Measurements from ENCODE around the gene PGPEP1. TPM values are rescaled to one million over a fixed set of nuclear protein-coding genes. Genes with fewer than 3 reads are reported as not detected.
"Not testable (repeated sequence)": the region's sequence is repeated elsewhere in the genome, so short reads cannot be mapped to it uniquely, and the experiment has no call there.

Gene PGPEP1
- total RNA-seq, 1 experiment from 2014 or later: 27.9 TPM

- CTCF ChIA-PET: interaction anchor here (0.5 to 2.6 kb wide), 5 partner anchors 15 to 1240 kb away, joined by 3 to 48 read pairs (median 4); no protein-coding TSS in a partner anchor
- no peaks in the 10 kb centered on the region for H3K27me3 Mint-ChIP-seq (ENCODE audit: unreplicated experiment)
- peaks cover 31% of the 10 kb centered on the region for H3K4me1 Mint-ChIP-seq (ENCODE audit: low read depth, unreplicated experiment)
- peak overlapping the region; percentile 72 for H3K4me3 Mint-ChIP-seq (ENCODE audit: low read depth, unreplicated experiment)
- H3K36me3 Mint-ChIP-seq (ENCODE audit: insufficient read depth, unreplicated experiment): peaks cover 18% of the 10 kb centered on the region
- intact Hi-C loops (cut with micrococcal nuclease; ENCODE audit: unreplicated experiment): no loop called here
- no peaks in the 10 kb centered on the region for H3K9me3 Mint-ChIP-seq (ENCODE audit: low read depth, unreplicated experiment)
- peak overlapping the region; percentile 91 for H3K27ac Mint-ChIP-seq (ENCODE audit: unreplicated experiment)
- no TSS peak for BruUV-seq (replicated peaks)
- no peak for DNase-seq
- TF ChIP-seq CTCF (IDR thresholded peaks at IDR 0.05; ENCODE audit: unreplicated experiment): no peak
Observed at GRCh38 chr19:18320865-18321733, 19.3 kb upstream of the PGPEP1 start.

- peak overlapping the region; percentile 72 for H3K4me3 Mint-ChIP-seq (ENCODE audit: low read depth, unreplicated experiment)
- intact Hi-C loops (cut with micrococcal nuclease; ENCODE audit: unreplicated experiment): no loop called here
- peaks cover 31% of the 10 kb centered on the region for H3K4me1 Mint-ChIP-seq (ENCODE audit: low read depth, unreplicated experiment)
- CTCF ChIA-PET: interaction anchor here (0.9 to 2.6 kb wide), 4 partner anchors 15 to 43 kb away, joined by 4 to 48 read pairs (median 10); partner anchors contain the start of gene JUND
- H3K36me3 Mint-ChIP-seq (ENCODE audit: insufficient read depth, unreplicated experiment): peaks cover 18% of the 10 kb centered on the region
- H3K27me3 Mint-ChIP-seq (ENCODE audit: unreplicated experiment): no peaks in the 10 kb centered on the region
- peak overlapping the region; percentile 91 for H3K27ac Mint-ChIP-seq (ENCODE audit: unreplicated experiment)
- no peak for TF ChIP-seq CTCF (IDR thresholded peaks at IDR 0.05; ENCODE audit: unreplicated experiment)
- DNase-seq: no peak
- no TSS peak for BruUV-seq (replicated peaks)
- no peaks in the 10 kb centered on the region for H3K9me3 Mint-ChIP-seq (ENCODE audit: low read depth, unreplicated experiment)
Observed at GRCh38 chr19:18321734-18322102, 18.7 kb upstream of the PGPEP1 start.

DNA sequence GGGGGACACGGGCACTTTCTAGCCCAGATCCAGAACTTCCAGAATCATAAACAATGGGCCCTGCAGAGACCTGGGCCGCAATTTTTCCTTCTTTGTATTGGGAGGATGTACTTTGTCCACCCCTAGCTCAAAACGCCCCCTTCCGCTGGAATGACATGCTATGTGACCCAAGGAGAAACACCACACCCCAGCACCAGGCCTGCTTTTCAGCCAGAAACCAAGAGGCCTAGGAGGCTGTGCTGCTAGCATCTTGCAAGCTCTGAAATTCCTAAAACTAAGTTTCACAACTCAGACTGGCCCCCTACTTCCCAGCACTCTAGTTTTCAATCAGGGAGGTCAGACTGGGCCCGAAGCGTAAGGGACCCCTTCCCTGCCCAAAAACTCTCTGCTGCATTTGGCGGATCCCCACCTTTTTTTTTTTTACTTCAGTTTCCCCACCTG, 18.1 kb upstream of the PGPEP1 start:
- intact Hi-C loops (cut with micrococcal nuclease; ENCODE audit: unreplicated experiment): no loop called here
- Mint-ChIP-seq H3K27ac (ENCODE audit: unreplicated experiment) (peak overlapping the region; percentile 91), H3K4me1 (ENCODE audit: low read depth, unreplicated experiment) (peaks cover 31% of the 10 kb centered on the region), H3K27me3 (ENCODE audit: unreplicated experiment) (no peaks in the 10 kb centered on the region), H3K9me3 (ENCODE audit: low read depth, unreplicated experiment) (no peaks in the 10 kb centered on the region), H3K36me3 (ENCODE audit: insufficient read depth, unreplicated experiment) (peaks cover 18% of the 10 kb centered on the region), H3K4me3 (ENCODE audit: low read depth, unreplicated experiment) (peak overlapping the region; percentile 72)
- peak; percentile 57 for DNase-seq
- CTCF ChIA-PET: interaction anchor here (0.6 to 2.6 kb wide), 7 partner anchors 14 to 471 kb away, joined by 3 to 48 read pairs (median 5); partner anchors contain the start of gene JUND
- no peak for TF ChIP-seq CTCF (IDR thresholded peaks at IDR 0.05; ENCODE audit: unreplicated experiment)
- BruUV-seq (replicated peaks): TSS peak; percentile 62

DNA sequence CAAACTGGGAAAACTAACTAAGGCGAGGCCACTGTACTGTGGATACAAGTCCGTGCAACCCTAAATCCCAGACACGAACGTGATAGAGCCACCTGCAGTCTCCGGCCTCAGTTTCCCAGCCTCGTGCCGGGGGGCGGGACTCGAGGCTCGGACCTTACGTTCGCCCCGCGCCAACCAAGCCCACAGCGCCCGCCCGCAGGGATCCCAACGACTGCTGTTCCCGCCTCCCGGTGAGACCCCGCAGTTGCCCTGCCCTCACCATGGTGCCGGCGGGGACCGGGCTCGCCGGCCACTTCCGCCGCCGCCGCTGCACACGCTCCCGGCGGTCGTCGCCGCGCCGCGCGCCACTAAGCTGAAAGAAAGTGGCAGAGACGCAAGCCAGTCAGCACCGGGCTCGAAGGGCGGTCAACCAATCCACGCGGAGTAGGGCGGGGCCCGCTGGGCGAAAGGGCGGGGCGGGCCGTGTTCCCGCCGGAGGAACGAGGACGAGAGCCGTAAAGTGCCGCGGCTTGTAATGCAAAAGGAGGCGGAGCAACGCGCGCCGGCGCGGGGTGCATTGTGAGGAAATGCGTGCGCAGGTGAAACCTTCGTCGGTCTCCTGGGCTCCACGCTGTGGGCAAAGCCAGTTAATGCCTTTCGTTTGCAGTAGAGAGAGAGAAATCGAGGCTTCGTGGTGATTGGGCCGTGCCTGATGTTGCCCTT, 17.5 kb upstream of the PGPEP1 start, which contains the start of gene LSM4:
Gene LSM4 (minus strand): TSS at position 318 of the 702 bp plus-strand sequence. CDS start 56 bp downstream, at position 262.
- peak within 1 kb of the TSS; percentile 72 for H3K4me3 Mint-ChIP-seq (ENCODE audit: low read depth, unreplicated experiment)
- peak; percentile 95 for DNase-seq
- intact Hi-C loops (cut with micrococcal nuclease; ENCODE audit: unreplicated experiment): loop anchor here (1.0 kb wide), 1 partner anchor 44 kb away; no protein-coding TSS in a partner anchor
- peak within 1 kb of the TSS; percentile 91 for H3K27ac Mint-ChIP-seq (ENCODE audit: unreplicated experiment)
- TF ChIP-seq CTCF (IDR thresholded peaks at IDR 0.05; ENCODE audit: unreplicated experiment): no peak
- H3K36me3 Mint-ChIP-seq (ENCODE audit: insufficient read depth, unreplicated experiment): peaks cover 18% of the 10 kb centered on the region
- H3K9me3 Mint-ChIP-seq (ENCODE audit: low read depth, unreplicated experiment): no peaks in the 10 kb centered on the region
- no TSS peak for BruUV-seq (replicated peaks)
- CTCF ChIA-PET: interaction anchor here (0.6 to 2.6 kb wide), 6 partner anchors 18 to 472 kb away, joined by 3 to 48 read pairs (median 6); partner anchors contain the start of gene JUND
- peaks cover 31% of the 10 kb centered on the region for H3K4me1 Mint-ChIP-seq (ENCODE audit: low read depth, unreplicated experiment)
- no peaks in the 10 kb centered on the region for H3K27me3 Mint-ChIP-seq (ENCODE audit: unreplicated experiment)

DNA sequence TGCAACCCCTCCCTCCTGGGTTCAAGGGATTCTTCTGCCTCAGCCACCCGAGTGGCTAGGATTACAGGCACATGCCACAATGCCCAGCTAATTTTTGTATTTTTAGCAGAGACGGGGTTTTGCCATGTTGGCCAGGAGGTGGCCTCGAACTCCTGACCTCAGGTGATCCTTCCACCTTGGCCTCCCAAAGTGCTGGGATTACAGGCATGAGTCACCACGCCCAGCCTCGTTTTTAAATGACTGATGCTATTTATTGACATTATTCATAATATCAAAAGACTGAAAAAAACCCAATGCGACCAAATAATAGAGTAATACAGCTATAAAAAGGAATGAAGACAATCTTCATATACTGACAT, 16.0 kb upstream of the PGPEP1 start:
- intact Hi-C loops (cut with micrococcal nuclease; ENCODE audit: unreplicated experiment); H3K9me3 Mint-ChIP-seq (ENCODE audit: low read depth, unreplicated experiment); H3K4me3 Mint-ChIP-seq (ENCODE audit: low read depth, unreplicated experiment); CTCF ChIA-PET; H3K27me3 Mint-ChIP-seq (ENCODE audit: unreplicated experiment); BruUV-seq (replicated peaks); H3K27ac Mint-ChIP-seq (ENCODE audit: unreplicated experiment); DNase-seq: not testable (repeated sequence)
- peaks cover 23% of the 10 kb centered on the region for H3K36me3 Mint-ChIP-seq (ENCODE audit: insufficient read depth, unreplicated experiment)
- H3K4me1 Mint-ChIP-seq (ENCODE audit: low read depth, unreplicated experiment): peaks cover 31% of the 10 kb centered on the region
